ENCODE results near the gene GXYLT2. TPM values are rescaled to one million over a fixed set of nuclear protein-coding genes. Genes with fewer than 3 reads are reported as not detected.
A peak's percentile ranks its signal among the peaks of the same experiment; 100 is the strongest.

The GXYLT2 gene
- total and polyA plus RNA-seq, 8 donors = 0.40 to 27.0 (median 1.4) TPM

DNA sequence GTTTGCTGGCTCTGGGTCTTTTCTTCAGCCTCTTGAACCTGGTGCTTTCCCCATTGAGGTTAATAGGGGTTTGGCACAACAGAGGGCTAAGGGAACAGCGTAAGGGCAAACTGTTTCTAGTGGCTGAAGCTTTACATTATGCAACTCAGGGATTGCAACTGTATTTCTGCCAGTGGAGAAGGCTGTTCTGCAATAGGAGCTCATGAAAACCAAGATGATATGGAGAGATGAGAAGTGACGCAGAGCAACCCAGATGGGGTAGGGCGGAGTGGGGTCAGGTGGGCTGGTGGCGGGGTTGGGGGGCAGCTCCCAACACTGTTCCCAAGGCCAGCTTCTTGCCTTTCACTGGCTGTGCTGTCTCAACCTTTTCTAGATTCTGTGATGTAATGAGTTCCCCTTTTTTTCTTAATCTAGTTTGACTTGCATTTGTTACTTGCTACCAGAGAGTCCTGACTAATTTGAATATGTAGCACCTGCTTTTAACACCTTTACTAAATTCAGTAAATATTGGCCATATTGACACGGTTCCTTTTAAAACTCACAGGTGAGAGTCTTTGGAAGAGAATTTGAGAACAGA is 7.2 kb downstream of the GXYLT2 start:
- Histone ChIP-seq H3K4me3 (no peak overlapping the region), H3K9me3 (no peaks in the 10 kb centered on the region), H3K4me1 (peaks cover 3 to 12% (median 10%) of the 10 kb centered on the region in 4 donors), H3K27ac (no peak overlapping the region), H3K36me3 (no peaks in the 10 kb centered on the region), H3K27me3 (no peaks in the 10 kb centered on the region)
- intact Hi-C loops (cut with DNase I; ENCODE audit: low total_unique reads) = no loop called here
- no peak for TF ChIP-seq POLR2AphosphoS5 (IDR thresholded peaks at IDR 0.05)
- TF ChIP-seq, protein P1, sequence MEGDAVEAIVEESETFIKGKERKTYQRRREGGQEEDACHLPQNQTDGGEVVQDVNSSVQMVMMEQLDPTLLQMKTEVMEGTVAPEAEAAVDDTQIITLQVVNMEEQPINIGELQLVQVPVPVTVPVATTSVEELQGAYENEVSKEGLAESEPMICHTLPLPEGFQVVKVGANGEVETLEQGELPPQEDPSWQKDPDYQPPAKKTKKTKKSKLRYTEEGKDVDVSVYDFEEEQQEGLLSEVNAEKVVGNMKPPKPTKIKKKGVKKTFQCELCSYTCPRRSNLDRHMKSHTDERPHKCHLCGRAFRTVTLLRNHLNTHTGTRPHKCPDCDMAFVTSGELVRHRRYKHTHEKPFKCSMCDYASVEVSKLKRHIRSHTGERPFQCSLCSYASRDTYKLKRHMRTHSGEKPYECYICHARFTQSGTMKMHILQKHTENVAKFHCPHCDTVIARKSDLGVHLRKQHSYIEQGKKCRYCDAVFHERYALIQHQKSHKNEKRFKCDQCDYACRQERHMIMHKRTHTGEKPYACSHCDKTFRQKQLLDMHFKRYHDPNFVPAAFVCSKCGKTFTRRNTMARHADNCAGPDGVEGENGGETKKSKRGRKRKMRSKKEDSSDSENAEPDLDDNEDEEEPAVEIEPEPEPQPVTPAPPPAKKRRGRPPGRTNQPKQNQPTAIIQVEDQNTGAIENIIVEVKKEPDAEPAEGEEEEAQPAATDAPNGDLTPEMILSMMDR (IDR thresholded peaks at IDR 0.05) = no peak
- no peak for TF ChIP-seq POLR2A (IDR thresholded peaks at IDR 0.05)
- no peak for TF ChIP-seq EP300 (IDR thresholded peaks at IDR 0.05)
- 82 to 91% (median 87%) methylated on average over 5 of the region's 5 CpGs for WGBS, 5 donors
- no peak for DNase-seq

DNA sequence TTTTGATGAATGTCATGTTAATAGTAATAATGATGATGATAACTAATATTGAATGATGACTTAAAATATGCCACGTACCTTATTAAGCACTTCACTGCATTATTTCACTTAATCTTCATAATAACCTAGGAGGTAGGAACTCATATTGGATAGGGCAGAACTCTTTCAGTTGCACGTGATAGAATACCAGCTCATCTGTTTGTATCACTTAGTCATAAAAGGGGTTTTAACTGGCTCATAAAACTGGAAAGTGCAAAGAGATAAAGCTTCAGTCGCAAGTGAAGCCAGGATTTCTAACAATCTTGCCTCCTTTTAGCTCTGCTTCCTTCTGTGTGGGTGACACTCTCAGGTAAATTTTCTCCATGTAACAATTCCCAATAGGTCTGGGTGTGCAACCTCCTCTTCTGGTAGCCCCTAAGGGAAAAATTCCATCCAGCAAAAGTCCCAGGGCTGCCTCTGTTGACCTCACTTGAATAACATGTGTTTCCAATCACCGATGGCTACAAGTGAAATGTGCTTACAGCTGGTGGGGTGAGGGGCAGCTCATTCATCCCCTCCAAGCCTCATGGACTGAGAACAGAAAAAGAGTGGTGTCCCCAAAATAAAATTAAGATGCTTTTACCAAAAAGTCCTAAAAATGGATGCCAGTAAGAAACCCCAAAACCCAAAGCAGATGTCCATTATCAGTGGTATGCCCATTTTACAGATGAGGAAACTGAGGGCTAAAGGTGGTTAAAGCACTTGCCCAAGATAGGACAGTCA is 9.3 kb downstream of the GXYLT2 start:
- no peak for TF ChIP-seq POLR2AphosphoS5 (IDR thresholded peaks at IDR 0.05)
- no peak for TF ChIP-seq EP300 (IDR thresholded peaks at IDR 0.05)
- TF ChIP-seq, protein P1 (IDR thresholded peaks at IDR 0.05) = no peak
- Histone ChIP-seq H3K27me3 (no peaks in the 10 kb centered on the region), H3K9me3 (no peaks in the 10 kb centered on the region), H3K4me1 (no peaks in the 10 kb centered on the region), H3K4me3 (no peak overlapping the region), H3K27ac (no peak overlapping the region), H3K36me3 (no peaks in the 10 kb centered on the region)
- WGBS, 5 donors = 71 to 83% (median 75%) methylated on average over 4 of the region's 4 CpGs
- DNase-seq = peak in 1 of 2 donors; percentile 9
- intact Hi-C loops (cut with DNase I; ENCODE audit: low total_unique reads) = no loop called here

DNA sequence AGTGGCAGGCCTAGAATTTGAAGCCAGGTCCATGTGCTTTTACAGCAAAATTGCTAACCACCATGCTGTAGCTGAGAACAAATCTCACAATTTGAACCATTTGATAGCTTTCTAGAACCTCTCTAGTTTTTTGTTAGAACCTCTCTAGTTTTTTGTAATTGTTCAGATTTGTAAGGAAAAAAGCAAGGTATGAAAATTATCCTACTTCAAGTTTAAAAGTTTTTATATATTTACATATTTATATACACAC is 9.8 kb downstream of the GXYLT2 start:
- Histone ChIP-seq H3K27me3 (no peaks in the 10 kb centered on the region), H3K27ac (no peak overlapping the region), H3K9me3 (no peaks in the 10 kb centered on the region), H3K4me1 (peaks cover 0 to 2% (median 0%) of the 10 kb centered on the region in 4 donors), H3K36me3 (no peaks in the 10 kb centered on the region), H3K4me3 (no peak overlapping the region)
- no peak for DNase-seq
- intact Hi-C loops (cut with DNase I; ENCODE audit: low total_unique reads) = no loop called here
- no peak for TF ChIP-seq POLR2AphosphoS5 (IDR thresholded peaks at IDR 0.05)
- no peak for TF ChIP-seq POLR2A (IDR thresholded peaks at IDR 0.05)
- TF ChIP-seq, protein P1 (IDR thresholded peaks at IDR 0.05) = no peak
- TF ChIP-seq EP300 (IDR thresholded peaks at IDR 0.05) = no peak

DNA sequence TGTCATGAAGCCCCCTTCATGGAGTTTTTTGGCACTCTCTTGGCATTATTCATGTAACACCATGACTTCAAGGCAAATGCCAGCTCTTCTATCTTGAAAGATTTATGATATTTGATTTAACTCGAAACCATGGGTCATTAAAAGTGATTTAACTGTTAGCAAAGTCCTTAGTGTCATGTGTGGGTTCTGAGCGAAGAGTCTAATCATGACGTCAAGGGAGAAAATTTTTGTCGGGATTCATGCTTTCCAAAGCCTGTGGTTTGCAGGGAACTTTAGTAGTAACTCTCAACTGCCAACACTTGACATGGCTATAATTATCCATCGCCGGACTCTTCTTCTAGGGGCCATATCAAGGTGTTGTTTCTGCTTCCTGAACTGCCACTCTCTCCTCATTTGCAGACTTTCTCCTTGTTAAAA is 11.5 kb downstream of the GXYLT2 start:
- H3K36me3 ChIP-seq = no peaks in the 10 kb centered on the region
- 80 to 87% (median 83%) methylated on average over 6 of the region's 6 CpGs for WGBS, 5 donors
- H3K27me3 ChIP-seq = no peaks in the 10 kb centered on the region
- H3K9me3 ChIP-seq = no peaks in the 10 kb centered on the region
- intact Hi-C loops (cut with DNase I; ENCODE audit: low total_unique reads) = no loop called here
- TF ChIP-seq POLR2AphosphoS5 (IDR thresholded peaks at IDR 0.05) (no peak), EP300 (IDR thresholded peaks at IDR 0.05) (no peak), POLR2A (IDR thresholded peaks at IDR 0.05) (no peak)
- TF ChIP-seq, protein P1 (IDR thresholded peaks at IDR 0.05) = no peak
- no peak for DNase-seq
- H3K27ac ChIP-seq = no peak overlapping the region
- H3K4me3 ChIP-seq = no peak overlapping the region
- peaks cover 0 to 10% (median 0%) of the 10 kb centered on the region in 4 donors for H3K4me1 ChIP-seq

All from stomach (tissue), 9 donors.